A549 (cell line): ENCODE data around the gene IFFO2.

Source experiments
- CTCF ChIP-seq: fragments of >200 bp; sonication (Bioruptor Twin); formaldehyde crosslinking; IDR thresholded peaks from 3 replicates; pipeline ENCODE4 v1.5.1; 2016
- MAX ChIP-seq: IDR thresholded peaks from 2 replicates; pipeline ENCODE4 v1.6.1; 2012
- MAZ ChIP-seq: fragments of 150-350 bp; IDR thresholded peaks from 2 replicates; pipeline ENCODE4 v1.6.1; 2014; ENCODE audit warnings: antibody characterized with exemption, low read depth, low read length, borderline replicate concordance
- USF2 ChIP-seq: fragments of 450-650 bp; IDR thresholded peaks from 2 replicates; pipeline ENCODE4 v1.6.1; 2014; ENCODE audit warnings: antibody characterized with exemption

GRCh38 chr1:18981242-18981641, 24.8 kb upstream of the IFFO2 start:
- TF ChIP-seq MAX (no peak), CTCF (no peak), MAZ (no peak), USF2 (no peak)
